ENCODE measurements around the gene HERC5.

HERC5 gene

GRCh38 chr4:88517825-88518224, 60.9 kb downstream of the HERC5 start:
- DNase-seq (ENCODE audit: low read depth in 1 of 2, low spot score in 1 of 2): no peak

GRCh38 chr4:88518911-88519310, 62.0 kb downstream of the HERC5 start:
- no peak for DNase-seq (ENCODE audit: low read depth in 1 of 2, low spot score in 1 of 2)

DNA sequence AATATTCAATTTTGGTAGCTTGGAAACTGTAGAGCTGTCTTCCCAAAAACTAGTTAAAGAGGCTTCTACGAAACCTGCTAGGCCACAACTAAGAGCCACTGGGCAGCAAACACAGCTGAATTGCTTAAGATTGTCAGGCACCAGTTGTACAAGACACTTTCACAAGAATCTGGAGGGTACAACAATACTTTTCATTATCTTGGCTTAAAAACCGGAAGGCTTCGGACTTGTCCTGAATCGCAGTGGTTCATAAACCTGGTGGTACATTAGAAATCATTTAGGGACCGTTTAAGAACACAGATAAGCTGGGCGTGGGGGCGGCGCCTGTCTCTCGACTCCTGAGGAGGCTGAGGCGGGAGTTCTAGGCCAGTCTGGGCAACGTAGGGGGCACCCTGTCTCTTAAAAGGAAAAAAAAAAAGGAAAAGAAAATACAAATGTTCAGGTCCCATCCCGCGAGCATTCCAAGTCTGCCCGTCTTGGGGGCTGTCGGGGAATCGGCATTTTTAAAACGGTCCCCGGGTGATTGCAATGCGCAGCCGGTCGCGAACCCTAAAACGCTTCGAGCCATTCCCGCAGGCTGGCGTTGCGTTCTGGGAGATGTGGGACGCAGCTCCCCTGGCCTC, 65.9 kb downstream of the HERC5 start:
- no peak for DNase-seq (ENCODE audit: low read depth in 1 of 2, low spot score in 1 of 2)

DNA sequence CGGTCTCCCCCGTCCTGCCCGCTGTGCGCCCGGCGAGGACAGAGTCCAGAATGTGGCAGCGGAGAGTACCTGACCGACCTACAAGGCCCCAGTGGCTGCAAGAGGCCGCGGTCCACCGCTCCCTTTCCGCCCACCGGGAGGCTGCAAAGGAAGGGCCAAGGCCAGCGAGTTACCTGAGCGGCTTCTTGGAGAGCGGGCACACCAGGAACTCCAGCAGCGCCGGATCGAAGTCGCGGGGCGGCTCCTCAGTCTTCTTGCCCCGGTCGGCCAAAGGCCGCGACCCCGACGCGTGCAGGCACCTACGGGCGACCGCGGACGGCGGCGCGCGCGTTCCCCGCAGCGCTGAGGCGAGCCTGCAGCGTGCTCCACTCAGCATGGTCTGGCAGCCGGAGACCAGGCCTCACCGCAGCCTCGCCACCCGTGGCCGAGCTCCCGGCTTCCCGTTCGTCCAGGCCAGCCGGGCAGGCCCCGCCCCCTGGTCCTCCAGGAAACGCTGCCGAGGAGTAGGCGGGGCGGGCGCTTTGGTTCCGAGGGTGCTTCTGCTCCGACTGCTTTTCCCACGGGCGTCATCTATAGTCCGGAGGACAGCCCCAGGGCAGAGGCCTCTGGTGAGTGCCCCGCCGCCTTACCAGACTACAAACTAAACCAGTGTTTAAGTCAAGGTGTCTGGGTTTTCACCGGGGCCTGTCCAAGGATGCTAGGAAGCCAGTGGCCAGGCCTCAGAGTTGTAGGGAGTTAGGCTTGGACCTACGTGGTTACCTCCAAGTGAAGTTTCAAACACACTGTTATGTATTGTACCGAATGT, 66.6 kb downstream of the HERC5 start, which contains the start of gene PYURF:
PYURF (minus strand) TSS at position 452 of the 805 bp plus-strand sequence; CDS start at position 376, 76 bp downstream.
- peak; percentile 37 to 62 for DNase-seq (ENCODE audit: low read depth in 1 of 2, low spot score in 1 of 2)

DNA sequence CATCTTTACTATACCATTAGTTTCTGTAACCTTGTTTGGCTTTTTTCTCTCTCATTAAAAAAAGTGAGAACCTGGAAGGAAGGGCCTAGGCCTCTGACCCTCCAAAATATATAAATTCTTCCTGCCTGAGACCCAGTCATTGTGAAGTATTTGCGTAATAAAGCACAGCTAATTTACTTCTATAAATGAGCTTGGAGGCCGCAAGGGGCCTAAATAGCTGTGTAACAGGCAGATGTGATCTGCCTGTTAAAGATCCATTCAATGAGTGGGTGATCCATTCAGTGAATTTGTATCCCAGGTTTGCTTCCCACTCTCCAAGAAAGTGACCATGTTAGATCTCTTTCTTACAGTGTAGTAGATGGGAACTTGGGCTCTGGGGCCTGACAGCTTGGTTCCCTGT, 67.3 kb downstream of the HERC5 start:
- DNase-seq (ENCODE audit: low read depth in 1 of 2, low spot score in 1 of 2): no peak

DNA sequence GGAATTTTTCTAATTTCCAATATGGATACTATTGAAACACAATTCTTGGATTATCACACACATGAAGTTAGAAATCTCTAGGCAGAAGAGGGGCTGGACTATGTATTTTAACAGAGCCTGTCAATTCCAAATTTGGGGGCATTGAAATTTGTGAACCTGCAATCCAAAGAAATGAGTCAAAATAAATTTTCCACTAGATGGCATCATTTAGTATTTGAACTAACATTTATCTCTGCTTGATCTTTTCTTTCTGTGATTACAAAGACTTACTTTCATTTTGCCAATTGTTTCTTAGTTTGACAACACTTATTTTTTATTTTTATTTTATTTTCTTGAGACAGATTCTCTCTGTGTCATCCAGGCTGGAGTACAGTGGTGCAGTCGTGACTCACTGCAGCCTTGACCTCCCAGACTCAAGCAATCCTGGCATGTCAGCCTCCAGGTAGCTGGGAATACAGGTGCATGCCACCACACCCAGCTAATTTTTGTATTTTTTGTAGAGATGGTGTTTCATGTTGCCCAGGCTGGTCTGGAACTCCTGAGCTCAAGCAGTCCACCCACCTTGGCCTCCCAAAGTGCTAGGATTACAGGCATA, 69.4 kb downstream of the HERC5 start:
- no peak for DNase-seq (ENCODE audit: low read depth in 1 of 2, low spot score in 1 of 2)

DNA sequence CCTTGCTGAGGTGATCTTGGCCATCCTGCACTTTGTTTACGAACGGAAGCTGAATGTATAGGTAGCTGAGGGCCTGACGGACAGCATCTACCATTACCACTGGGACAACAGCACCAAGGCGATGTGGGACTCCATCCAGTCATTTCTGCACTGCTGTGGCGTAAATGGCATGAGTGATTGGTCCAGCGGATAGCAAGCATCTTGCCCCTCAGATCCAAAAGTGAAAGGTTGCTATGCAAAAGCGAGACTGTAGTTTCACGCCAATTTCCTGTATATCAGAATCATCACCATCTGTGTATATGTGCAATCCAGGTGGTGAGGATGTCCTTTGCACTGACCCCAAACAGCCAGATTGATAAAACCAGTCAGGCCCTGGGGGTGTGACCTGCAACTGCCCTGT, 70.9 kb downstream of the HERC5 start:
- DNase-seq (ENCODE audit: low read depth in 1 of 2, low spot score in 1 of 2): no peak

- no peak for DNase-seq (ENCODE audit: low read depth in 1 of 2, low spot score in 1 of 2)
Observed at GRCh38 chr4:88528861-88529260, 71.9 kb downstream of the HERC5 start.

- no peak for DNase-seq (ENCODE audit: low read depth in 1 of 2, low spot score in 1 of 2)
Observed at GRCh38 chr4:88531549-88531948, 74.6 kb downstream of the HERC5 start.

- DNase-seq (ENCODE audit: low read depth in 1 of 2, low spot score in 1 of 2): no peak
Observed at GRCh38 chr4:88533088-88533790, 76.3 kb downstream of the HERC5 start.

DNA sequence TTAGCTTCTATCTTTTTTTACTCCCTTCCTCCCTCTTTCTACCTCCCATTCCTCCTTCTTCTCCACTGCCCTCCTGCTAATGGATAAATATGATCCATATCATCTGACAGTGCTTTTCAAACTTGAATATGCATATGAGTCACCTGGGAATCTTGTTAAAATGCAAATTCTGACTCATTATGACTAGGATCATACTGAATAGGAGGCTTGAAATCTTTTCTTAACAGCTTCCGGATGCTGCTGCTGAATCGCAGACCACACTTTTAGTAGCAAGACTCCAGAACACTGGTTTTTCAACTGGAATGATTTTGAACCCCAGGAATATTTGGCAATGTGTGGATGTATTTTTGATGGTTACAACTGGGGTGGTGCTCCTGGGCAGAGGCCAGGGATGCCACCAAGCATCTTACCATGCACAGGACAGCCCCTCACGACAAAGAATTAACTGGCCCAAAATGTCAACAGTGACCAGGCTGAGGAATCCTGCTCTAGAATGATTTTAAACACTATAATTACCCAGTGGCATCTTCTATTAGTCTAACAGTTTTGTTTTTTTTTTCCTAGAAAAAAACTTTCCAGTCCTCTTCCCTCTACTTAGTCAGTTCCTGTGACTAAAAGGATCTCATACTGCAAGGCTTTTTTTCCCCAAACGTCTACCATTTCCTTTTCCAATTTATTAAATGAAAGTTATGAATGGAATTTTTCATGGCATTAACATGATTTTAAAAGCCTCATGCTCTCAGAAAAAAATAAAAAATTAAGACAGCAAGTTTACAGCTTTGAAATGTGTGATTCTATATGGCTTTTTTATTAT, 77.2 kb downstream of the HERC5 start:
- no peak for DNase-seq (ENCODE audit: low read depth in 1 of 2, low spot score in 1 of 2)

GRCh38 chr4:88535090-88535755, 78.3 kb downstream of the HERC5 start:
- no peak for DNase-seq (ENCODE audit: low read depth in 1 of 2, low spot score in 1 of 2)

- DNase-seq (ENCODE audit: low read depth in 1 of 2, low spot score in 1 of 2): no peak
Observed at GRCh38 chr4:88537709-88538108, 80.8 kb downstream of the HERC5 start.

DNA sequence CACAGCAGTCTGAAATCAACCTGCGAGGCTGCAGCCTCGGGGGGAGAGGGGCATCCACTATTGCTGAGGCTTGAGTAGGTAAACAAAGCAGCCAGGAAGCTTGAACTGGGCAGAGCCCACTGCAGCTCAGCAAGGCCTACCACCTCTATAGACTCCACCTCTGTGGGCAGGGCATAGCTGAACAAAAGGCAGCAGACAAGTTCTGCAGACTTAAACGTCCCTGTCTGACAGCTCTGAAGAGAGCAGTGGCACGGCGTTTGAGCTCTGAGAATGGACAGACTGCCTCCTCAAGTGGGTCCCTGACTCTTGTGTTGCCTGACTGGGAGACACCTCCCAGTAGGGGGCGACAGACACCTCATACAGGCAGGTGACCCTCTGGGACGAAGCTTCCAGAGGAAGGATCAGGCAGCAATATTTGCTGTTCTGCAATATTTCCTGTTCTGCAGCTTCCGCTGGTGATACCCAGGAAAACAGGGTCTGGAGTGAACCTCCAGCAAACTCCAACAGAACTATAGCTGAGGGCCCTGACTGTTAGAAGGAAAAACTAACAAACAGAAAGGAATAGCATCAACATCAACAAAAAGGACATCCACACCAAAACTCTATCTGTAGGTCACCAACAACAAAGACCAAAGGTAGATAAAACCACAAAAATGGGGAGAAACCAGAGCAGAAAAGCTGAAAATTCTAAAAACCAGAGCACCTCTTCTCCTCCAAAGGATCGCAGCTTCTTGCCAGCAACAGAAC, 82.6 kb downstream of the HERC5 start:
- DNase-seq (ENCODE audit: low read depth in 1 of 2, low spot score in 1 of 2): peak; percentile 42 to 59

DNA sequence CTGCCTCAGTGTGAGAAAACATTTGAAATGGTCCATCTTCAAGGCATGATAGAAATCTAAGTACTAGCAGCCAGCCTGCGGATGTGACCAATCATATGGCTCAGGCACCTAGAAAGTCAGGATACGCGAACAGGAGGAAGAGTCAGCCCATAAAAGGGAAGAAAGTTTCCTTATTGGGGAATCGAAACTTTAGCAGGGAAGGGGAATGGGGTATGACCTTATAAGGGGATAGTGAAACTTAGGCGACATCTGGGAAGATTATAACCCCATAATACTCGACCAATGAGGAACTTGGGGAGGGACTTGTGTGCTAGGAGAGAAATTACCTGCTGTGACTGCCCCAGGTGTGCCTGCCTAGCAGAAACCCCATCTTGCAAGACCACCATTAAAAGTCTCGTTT, 92.9 kb downstream of the HERC5 start:
- no peak for DNase-seq (ENCODE audit: low read depth in 1 of 2, low spot score in 1 of 2)

Data from activated T-helper 1 cell treated with anti-CD3 and anti-CD28 coated beads, Interleukin-2, amount 50 U/mL, for 16 hours (primary cell).